Muscle of arm (tissue), 12 donors: ENCODE measurements around the gene ACTN4. TPM values are rescaled to one million over a fixed set of nuclear protein-coding genes. Genes with fewer than 3 reads are reported as not detected.
A peak's percentile ranks its signal among the peaks of the same experiment; 100 is the strongest.

ENCODE experiments used
- DNase-seq: peaks from one replicate; pipeline ENCODE4 v3.0.0-alpha.2; 2013
- polyA plus RNA-seq, 12 donors: library from polyadenylated mRNA; unstranded; fragments of 120-200 nt; gene quantifications; one replicate each; pipeline ENCODE4 v1.2.1, GENCODE V29; 2013; ENCODE audit not compliant: insufficient read length in 12 of 12

Gene ACTN4
- polyA plus RNA-seq, 12 donors, result 116 to 322 (median 196) TPM

GRCh38 chr19:38657633-38658222, 10.3 kb downstream of the ACTN4 start:
- no peak for DNase-seq

GRCh38 chr19:38658462-38659306, 11.2 kb downstream of the ACTN4 start:
- DNase-seq, result peak; percentile 59

GRCh38 chr19:38660724-38661123, 13.3 kb downstream of the ACTN4 start:
- no peak for DNase-seq

- DNase-seq, result no peak
Observed at GRCh38 chr19:38661136-38661535, 13.7 kb downstream of the ACTN4 start.

- DNase-seq, result no peak
Observed at GRCh38 chr19:38661996-38662395, 14.5 kb downstream of the ACTN4 start.

- no peak for DNase-seq
Observed at GRCh38 chr19:38662537-38663155, 15.2 kb downstream of the ACTN4 start.

- DNase-seq, result no peak
Observed at GRCh38 chr19:38663156-38663651, 15.8 kb downstream of the ACTN4 start.

GRCh38 chr19:38663957-38664502, 16.6 kb downstream of the ACTN4 start:
- DNase-seq, result no peak

- no peak for DNase-seq
Observed at GRCh38 chr19:38664503-38665211, 17.2 kb downstream of the ACTN4 start.

GRCh38 chr19:38665219-38665931, 17.9 kb downstream of the ACTN4 start:
- DNase-seq, result no peak

- no peak for DNase-seq
Observed at GRCh38 chr19:38665950-38666662, 18.7 kb downstream of the ACTN4 start.

GRCh38 chr19:38666663-38667511, 19.4 kb downstream of the ACTN4 start:
- DNase-seq, result peak; percentile 65

- DNase-seq, result no peak
Observed at GRCh38 chr19:38667661-38668171, 20.3 kb downstream of the ACTN4 start.

- DNase-seq, result no peak
Observed at GRCh38 chr19:38669552-38669951, 22.1 kb downstream of the ACTN4 start.

GRCh38 chr19:38670921-38671398, 23.5 kb downstream of the ACTN4 start:
- no peak for DNase-seq

- no peak for DNase-seq
Observed at GRCh38 chr19:38671654-38672053, 24.2 kb downstream of the ACTN4 start.

- no peak for DNase-seq
Observed at GRCh38 chr19:38673030-38673429, 25.6 kb downstream of the ACTN4 start.

GRCh38 chr19:38674388-38675171, 27.1 kb downstream of the ACTN4 start:
- no peak for DNase-seq
